Thoracic aorta (tissue), 2 donors: Measurements from ENCODE around the gene HSPA12A. TPM values are rescaled to one million over a fixed set of nuclear protein-coding genes. Genes with fewer than 3 reads are reported as not detected.

Experiments
- ATAC-seq: fragments of 150-250 bp; one replicate; pipeline ENCODE4 v1.8.0; 2017; ENCODE audit warnings: low read depth; ENCODE audit not compliant: insufficient number of reproducible peaks, low FRiP score
- DNase-seq: peaks from one replicate; pipeline ENCODE4 v3.0.0-alpha.2; 2020; ENCODE audit warnings: low spot score
- H3K27ac ChIP-seq, 2 donors: fragments of 200-600 bp; sonication (generic); 1 replicate in 1 of 2; 2 replicates in 1 of 2; pipeline ENCODE4 v1.5.1; 2016; ENCODE audit warnings: mild to moderate bottlenecking in 2 of 2, moderate library complexity in 2 of 2
- H3K27me3 ChIP-seq: fragments of 200-600 bp; sonication (generic); replicated peaks from 2 replicates; pipeline ENCODE4 v1.6.0; 2016; ENCODE audit warnings: mild to moderate bottlenecking; ENCODE audit not compliant: insufficient read depth
- H3K36me3 ChIP-seq: fragments of 200-600 bp; sonication (generic); one replicate; pipeline ENCODE4 v1.5.1; 2016
- H3K4me1 ChIP-seq, 2 donors: fragments of 200-600 bp; sonication (generic); 1 replicate in 1 of 2; 2 replicates in 1 of 2; pipeline versions ENCODE4 v1.5.1 to v1.6.0; 2016; ENCODE audit warnings: low read depth in 2 of 2, mild to moderate bottlenecking in 1 of 2; ENCODE audit not compliant: control insufficient read depth in 1 of 2
- H3K4me3 ChIP-seq: fragments of 200-600 bp; sonication (generic); 2 replicates; pipeline ENCODE4 v1.5.1; 2016; ENCODE audit warnings: mild to moderate bottlenecking
- H3K9me3 ChIP-seq: fragments of 200-600 bp; sonication (generic); 2 replicates; pipeline ENCODE4 v1.5.1; 2016
- CTCF ChIP-seq: fragments of 200-600 bp; sonication (generic); IDR thresholded peaks from one replicate; pipeline ENCODE4 v1.5.1; 2019; ENCODE audit warnings: antibody characterized with exemption
- total RNA-seq, 2 donors: library from RNA; depleted of rRNA; stranded (reverse); fragments of >200 nt; gene quantifications; one replicate each; pipeline versions ENCODE4 v1.1.0 to v1.2.3, GENCODE V29; 2016

The HSPA12A gene
- total RNA-seq, 2 donors from 2014 or later: 10.2 to 13.6 TPM

GRCh38 chr10:116785282-116785681, 42.9 kb upstream of the HSPA12A start:
- DNase-seq (no peak), ATAC-seq (no peak)
- H3K4me3 ChIP-seq: no peak overlapping the region
- no peak overlapping the region for H3K27ac ChIP-seq
- no peak for TF ChIP-seq CTCF
- no peaks in the 10 kb centered on the region for H3K27me3 ChIP-seq
- no peaks in the 10 kb centered on the region for H3K9me3 ChIP-seq
- no peaks in the 10 kb centered on the region for H3K36me3 ChIP-seq
- peaks cover 0 to 3% of the 10 kb centered on the region in 2 donors for H3K4me1 ChIP-seq

- TF ChIP-seq CTCF: no peak
- H3K4me3 ChIP-seq: no peak overlapping the region
- H3K27ac ChIP-seq: no peak overlapping the region
- H3K4me1 ChIP-seq: peaks cover 0 to 3% of the 10 kb centered on the region in 2 donors
- DNase-seq (no peak), ATAC-seq (no peak)
- no peaks in the 10 kb centered on the region for H3K36me3 ChIP-seq
- no peaks in the 10 kb centered on the region for H3K27me3 ChIP-seq
- no peaks in the 10 kb centered on the region for H3K9me3 ChIP-seq
Observed at GRCh38 chr10:116784651-116785050, 42.3 kb upstream of the HSPA12A start.

GRCh38 chr10:116784035-116784434, 41.7 kb upstream of the HSPA12A start:
- peaks cover 0 to 3% of the 10 kb centered on the region in 2 donors for H3K4me1 ChIP-seq
- H3K27ac ChIP-seq: no peak overlapping the region
- DNase-seq (no peak), ATAC-seq (no peak)
- H3K4me3 ChIP-seq: no peak overlapping the region
- no peaks in the 10 kb centered on the region for H3K27me3 ChIP-seq
- H3K36me3 ChIP-seq: no peaks in the 10 kb centered on the region
- no peaks in the 10 kb centered on the region for H3K9me3 ChIP-seq
- no peak for TF ChIP-seq CTCF

- Histone ChIP-seq H3K4me3 (no peak overlapping the region), H3K27ac (no peak overlapping the region), H3K36me3 (no peaks in the 10 kb centered on the region), H3K27me3 (no peaks in the 10 kb centered on the region), H3K4me1 (peaks cover 0 to 3% of the 10 kb centered on the region in 2 donors), H3K9me3 (no peaks in the 10 kb centered on the region)
- DNase-seq (no peak), ATAC-seq (no peak)
- no peak for TF ChIP-seq CTCF
Observed at GRCh38 chr10:116783011-116783655, 40.8 kb upstream of the HSPA12A start.

- DNase-seq (no peak), ATAC-seq (no peak)
- no peak overlapping the region for H3K27ac ChIP-seq
- H3K27me3 ChIP-seq: no peaks in the 10 kb centered on the region
- no peaks in the 10 kb centered on the region for H3K9me3 ChIP-seq
- no peaks in the 10 kb centered on the region for H3K4me1 ChIP-seq
- no peak overlapping the region for H3K4me3 ChIP-seq
- no peak for TF ChIP-seq CTCF
- no peaks in the 10 kb centered on the region for H3K36me3 ChIP-seq
Observed at GRCh38 chr10:116781370-116781884, 39.1 kb upstream of the HSPA12A start.
